HG02938 (cell line): ENCODE results near the gene STX1B.

ENCODE experiments used
- ATAC-seq: cut with Tn5 transposase; IDR thresholded peaks from one replicate; pipeline ENCODE4 v1.9.1; 2021; ENCODE audit warnings: mild to moderate bottlenecking, moderate library complexity; ENCODE audit not compliant: unreplicated experiment

Gene STX1B

DNA sequence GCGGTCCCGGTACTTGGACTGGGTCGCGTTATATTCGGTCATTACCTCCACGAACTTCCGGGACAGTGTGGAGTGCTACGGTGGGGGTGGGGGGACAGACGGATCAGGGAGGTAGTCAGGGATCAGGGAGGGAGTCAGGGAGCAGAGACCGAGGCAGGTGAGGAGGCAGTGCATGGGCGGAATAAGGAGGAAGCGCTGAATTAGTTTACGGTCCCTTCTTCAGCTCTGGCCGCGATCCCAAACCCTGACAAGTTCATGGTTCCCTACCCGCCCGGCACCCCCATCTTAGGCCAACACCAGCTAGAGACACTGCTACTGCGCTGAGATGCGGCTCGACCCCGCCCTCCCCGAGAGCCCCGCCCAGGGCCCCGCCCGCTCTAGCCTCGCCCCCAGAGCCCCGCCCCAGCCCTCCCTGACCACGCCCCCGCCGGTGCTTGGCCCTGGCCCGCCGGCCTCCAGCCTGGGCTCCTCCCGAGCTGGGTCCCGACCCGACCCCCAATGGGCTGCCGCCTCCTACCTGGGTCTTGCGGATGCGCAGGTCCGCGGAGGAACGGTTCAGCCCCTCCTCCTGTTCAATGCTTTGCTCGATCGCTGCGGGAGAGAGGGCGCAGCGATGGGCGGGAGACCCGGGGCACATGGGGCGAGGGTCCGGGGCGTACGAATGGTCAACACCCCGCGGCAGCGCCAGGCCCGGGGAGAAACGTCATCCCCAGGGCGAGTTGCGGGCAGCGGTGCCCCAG is 13.3 kb downstream of the STX1B start:
- ATAC-seq: peak; percentile 54

DNA sequence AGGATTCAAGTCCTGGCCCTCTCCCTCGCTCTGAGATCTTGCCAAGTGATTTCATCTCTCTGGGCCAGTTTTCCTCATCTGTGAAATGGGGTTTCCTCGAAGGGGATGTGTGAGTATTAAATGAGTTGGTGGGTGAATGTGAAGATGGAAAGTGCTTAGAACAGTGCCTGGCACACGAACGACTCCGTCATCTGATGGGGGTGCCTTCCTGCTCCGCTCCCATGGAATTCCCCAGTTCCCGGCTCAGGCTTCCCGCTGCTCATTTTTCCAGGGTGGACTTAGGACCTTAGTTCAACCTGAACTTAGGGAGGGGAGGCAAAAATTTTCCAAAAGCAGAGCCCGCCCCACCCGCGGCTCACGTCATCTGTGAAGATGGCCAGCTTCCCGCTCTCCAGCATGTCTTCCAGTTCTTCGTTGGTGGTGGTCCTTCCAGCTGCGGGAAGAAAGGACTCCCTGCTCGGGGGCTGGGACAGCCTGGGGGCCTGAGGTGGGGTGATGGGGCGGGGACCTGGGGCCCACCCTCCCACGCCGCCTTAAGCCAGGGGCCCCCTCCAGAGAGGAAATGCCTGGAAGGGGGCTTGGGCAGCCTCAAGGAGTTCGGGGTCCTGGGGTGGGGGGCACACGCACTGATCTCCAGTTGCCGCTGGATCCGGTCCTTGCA is 14.0 kb downstream of the STX1B start:
- ATAC-seq: no peak

DNA sequence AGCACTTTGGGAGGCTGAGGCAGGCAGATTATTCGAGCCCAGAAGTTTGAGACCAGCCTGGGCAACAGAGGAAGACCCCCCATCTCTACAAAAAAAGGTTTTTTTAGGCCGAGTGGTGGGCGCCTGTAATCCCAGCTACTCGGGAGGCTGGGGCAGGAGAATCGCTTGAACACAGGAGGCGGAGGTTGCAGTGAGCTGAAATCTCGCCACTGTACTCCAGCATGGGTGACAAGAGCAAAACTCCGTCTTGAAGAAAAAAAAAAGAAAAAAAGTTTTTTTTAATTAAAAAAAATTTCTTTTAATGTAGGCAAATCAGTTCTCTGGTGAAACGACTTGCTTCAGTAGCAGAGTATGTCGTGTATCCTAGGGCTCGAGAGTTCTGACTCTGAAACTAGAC is 14.5 kb downstream of the STX1B start:
- no peak for ATAC-seq

DNA sequence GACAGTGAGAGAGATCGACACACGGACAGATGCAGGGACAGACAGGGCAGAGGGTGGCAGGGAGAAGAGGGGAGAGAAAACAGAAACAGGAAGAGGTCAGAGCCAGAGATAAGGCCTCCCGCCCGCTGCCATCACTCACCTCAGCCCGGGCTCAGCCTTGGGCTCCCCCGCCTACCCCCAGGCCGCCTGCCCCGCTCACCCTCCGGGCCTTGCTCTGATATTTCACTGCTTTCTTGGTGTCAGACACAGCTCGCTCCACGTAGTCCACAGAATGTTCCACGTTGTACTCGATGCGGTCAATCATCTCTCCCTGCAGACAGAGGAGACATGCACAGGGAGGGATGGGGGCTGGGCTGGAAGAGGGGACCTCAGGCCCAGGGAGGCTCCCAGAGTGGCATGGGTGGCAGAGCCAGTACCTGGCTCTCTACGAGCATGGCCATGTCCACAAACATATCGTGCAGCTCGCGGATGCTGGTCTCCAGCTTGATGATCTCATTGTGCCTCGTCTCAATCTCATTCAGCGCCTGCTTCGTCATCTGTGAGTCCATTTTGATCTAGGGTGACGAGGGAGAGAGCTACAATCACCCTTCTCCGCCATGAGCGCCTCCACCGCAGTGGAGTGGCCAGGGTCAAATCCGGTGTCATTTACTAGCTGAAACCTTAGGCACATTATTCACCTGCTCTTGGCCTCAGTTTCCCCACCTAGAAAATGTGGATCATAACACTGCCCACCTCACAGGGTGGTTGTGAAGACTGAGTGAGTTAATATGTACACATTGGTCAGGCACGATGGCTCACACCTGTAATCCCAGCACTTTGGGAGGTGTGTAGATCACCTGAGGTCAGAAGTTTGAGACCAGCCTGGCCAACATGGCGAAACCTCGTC is 17.3 kb downstream of the STX1B start:
- ATAC-seq: no peak

DNA sequence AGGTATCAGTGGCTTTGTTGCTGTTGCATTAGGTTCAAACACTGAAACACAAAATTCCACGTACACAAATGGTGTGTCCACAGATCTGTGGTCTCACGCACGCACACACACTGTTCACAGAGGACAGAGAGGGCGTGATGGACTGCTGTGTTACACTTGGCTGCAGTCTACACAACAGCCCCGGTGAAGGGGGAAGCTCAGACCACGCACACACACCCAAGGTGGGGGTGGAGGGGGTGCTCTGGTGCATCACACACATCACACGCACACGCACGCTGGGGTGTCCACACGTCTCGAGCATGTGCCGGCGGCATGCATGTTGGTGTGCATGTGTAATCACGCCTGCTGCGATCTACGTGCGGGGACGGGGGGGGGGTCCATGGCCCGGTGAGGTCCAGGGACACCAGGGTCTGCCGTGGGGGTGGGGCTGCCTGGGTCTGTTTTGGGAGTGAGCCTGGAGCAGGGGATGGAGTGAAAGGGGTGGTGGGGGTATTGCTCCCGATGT is 18.1 kb downstream of the STX1B start:
- no peak for ATAC-seq

DNA sequence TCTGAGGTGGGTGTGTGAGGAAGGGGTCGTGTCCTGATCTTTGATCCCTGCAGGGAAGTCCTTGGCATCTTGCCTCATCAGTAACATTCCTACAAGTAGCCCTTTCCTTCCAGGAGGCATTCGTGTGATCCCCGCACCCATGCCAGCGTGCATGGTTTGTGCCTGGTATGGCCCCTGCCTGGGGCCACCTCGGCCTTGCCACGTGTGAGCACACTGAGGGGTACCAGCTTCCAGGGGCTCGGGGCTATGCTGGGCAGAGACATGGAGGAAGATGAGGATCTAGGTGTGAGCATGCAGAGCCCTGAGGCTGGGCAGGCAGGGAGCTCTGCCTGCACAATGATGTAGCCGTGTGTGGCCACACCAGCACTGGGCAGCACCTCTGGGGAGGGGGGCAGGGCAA is 19.4 kb downstream of the STX1B start:
- ATAC-seq: no peak

DNA sequence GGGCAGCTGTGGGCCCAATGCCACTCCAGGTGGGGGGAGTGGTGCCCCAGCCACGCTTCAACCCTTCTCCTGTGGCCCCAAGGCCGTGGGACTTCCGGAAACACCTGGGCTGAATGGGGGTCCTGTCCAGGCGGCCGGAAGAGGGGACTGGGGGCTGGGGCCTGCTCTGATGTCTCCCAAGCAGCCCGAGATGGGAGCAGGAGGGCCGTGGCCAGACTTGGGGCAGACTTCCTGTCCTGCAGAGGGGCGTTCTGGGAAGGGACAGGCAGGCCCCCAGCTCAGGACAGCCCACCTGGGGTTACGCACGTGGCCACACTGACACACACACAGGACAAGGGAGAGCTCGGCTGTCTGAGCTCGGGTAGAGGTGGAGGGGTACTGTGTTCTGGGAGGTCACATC is 20.3 kb downstream of the STX1B start:
- ATAC-seq: no peak

DNA sequence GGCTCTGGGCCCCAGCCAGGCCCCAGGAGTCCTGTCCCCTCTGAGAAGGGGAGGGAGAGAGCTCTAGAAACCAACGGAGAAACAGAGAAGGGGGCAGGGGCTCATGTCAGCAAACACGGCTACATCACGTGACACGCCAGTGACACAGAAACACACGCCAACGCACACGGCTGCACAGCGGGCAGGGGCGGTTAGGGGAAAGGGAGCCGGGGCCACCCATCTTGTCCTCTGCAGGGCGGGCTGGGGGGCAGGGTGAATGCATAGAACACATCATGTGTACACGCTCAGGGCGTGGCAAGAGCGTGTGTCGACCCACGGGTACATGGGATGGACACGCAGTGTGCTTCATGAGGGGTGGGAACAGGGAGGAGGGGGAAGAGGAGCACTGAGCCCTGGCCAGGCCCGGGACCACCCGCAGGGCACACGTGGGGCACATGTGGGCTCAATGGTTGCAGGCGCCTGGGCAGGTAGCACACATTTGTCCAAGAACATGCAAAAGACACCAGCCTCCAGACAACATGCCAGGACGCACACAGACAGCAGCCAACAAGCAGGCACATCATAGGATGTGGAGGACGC is 20.9 kb downstream of the STX1B start:
- ATAC-seq: no peak

DNA sequence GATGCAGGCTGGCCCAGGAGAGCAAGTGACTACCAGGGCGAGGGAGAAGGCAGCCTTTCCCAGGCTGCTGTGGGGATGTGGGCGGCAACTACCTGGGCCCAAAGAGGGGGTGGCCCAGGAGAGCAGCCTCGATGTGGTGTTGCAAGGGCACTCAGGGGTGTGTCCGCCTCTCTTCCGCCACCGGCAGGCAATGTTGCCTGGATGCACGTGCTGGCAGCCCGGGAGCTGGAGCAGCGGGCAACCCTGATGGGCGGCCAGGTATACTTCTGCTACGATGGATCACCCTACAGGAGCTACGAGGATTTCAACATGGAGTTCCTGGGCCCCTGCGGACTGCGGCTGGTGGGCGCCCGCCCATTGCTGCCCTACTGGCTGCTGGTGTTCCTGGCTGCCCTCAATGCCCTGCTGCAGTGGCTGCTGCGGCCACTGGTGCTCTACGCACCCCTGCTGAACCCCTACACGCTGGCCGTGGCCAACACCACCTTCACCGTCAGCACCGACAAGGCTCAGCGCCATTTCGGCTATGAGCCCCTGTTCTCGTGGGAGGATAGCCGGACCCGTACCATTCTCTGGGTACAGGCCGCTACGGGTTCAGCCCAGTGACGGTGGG is 22.8 kb downstream of the STX1B start:
- ATAC-seq: no peak

DNA sequence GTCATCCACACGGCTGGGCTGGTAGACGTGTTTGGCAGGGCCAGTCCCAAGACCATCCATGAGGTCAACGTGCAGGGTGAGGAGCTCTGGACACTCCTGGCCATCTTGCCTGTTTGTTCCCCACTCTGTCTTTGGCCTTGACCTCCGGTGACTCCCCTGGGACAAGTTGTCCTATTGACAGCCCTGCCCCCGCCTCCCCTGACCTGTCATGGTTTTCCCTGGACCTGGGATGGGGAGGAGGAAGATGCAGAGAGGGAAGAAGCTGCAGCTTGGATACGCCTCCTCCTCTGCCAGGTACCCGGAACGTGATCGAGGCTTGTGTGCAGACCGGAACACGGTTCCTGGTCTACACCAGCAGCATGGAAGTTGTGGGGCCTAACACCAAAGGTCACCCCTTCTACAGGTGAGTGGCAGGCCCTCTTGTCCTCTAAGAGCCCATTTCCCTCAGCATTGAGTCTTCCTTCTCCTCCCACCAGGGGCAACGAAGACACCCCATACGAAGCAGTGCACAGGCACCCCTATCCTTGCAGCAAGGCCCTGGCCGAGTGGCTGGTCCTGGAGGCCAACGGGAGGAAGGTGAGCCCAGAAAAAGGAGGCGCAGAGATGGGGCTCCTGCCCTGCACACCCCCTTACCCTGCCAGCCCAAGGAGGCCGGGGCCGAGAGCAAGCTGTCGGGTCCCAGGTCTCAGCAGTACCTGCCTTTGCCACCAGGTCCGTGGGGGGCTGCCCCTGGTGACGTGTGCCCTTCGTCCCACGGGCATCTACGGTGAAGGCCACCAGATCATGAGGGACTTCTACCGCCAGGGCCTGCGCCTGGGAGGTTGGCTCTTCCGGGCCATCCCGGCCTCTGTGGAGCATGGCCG is 24.1 kb downstream of the STX1B start:
- no peak for ATAC-seq

DNA sequence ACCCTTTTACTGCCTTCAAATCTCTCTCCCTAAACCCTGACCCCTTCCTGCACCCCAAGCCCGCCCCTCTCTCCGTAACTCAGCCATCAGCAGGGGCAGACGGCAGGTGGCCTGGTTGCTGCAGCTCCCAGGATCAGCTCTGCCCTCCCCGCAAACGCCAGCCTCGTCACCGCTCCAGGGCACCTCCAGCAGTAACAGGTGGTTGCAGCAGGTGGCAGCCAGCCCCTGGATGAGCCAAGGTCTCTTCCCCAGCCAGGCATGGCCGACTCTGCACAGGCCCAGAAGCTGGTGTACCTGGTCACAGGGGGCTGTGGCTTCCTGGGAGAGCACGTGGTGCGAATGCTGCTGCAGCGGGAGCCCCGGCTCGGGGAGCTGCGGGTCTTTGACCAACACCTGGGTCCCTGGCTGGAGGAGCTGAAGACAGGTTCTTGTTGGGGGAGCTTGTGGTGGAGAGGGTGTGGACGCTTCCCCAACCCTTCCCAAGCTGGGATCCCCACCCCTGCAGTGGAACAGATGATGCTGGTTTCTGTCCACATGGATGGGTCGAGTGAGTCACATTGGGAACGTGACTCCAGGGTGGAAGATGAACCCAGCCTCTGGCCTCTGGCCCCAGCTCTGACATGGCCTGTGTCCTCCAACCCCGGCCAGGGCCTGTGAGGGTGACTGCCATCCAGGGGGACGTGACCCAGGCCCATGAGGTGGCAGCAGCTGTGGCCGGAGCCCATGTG is 24.9 kb downstream of the STX1B start:
- no peak for ATAC-seq

DNA sequence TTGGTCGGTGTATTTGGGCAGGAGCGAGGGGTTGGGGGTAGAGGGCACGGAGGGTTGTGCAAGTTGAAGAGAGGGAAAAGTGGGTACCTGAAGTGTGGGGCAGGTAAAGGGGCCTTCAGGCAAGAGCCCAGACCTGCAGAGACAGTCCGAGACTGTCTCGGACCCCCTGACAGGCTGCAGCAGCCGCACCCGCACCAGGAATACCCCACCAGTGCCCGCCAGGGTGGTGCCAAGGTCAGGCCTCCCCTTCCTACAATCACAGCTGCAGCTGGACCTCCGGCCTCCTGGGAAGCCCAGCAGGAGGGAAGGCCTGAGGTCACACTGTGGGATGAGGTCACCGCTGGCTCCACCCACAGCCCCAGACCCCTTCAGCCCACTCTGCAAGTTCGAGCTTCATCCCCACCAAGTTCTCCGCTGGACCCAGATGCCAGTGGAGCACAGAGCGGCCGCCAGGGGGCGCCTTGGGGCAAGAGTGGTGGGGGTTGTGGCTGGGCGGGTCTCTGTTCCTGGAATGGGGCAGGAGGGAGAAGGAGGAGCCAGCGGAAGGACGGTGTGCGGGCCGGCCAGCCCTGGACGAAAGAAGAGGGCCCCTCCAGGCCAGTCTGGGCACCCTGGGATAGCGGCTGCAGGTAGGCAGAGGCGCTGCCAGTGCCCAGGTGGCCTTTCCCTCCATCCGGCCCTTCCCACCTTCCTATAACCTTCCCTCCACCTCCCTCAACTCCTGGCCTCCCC is 25.6 kb downstream of the STX1B start, which contains the start of gene HSD3B7:
Gene HSD3B7, plus strand, starts transcription at position 539 of the 732 bp plus-strand sequence. CDS start 452 bp downstream, outside the sequence.
- ATAC-seq: no peak

DNA sequence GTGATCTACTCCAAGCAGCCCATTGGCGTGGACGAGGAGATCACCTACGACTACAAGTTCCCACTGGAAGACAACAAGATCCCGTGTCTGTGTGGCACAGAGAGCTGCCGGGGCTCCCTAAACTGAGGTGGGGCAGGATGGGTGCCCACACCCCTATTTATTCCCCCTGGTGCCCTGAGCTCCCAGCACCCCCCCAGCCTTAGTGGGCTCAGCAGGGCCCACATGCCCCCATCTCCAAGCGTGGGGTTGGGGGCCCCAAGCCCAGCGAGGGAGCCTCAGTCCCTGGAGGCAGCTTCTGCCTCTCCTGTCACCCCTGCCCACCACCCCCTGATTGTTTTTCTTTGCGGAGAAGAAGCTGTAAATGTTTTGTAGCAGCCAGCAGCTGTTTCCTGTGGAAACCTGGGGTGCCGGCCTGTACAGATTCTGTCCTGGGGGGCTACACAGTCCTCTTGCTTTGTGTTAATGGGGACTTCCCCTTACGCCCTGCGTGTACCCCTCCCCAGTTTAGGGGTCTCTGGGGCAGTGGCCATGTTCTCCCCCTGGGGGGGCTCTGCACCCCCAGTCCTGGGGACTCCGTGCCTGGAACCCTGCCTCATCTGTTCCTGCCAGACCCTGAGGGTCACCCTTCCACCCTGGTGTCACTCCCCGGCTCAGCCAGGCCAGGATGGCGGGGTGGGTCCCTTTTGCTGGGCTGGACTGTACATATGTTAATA is 26.4 kb downstream of the STX1B start:
- no peak for ATAC-seq

DNA sequence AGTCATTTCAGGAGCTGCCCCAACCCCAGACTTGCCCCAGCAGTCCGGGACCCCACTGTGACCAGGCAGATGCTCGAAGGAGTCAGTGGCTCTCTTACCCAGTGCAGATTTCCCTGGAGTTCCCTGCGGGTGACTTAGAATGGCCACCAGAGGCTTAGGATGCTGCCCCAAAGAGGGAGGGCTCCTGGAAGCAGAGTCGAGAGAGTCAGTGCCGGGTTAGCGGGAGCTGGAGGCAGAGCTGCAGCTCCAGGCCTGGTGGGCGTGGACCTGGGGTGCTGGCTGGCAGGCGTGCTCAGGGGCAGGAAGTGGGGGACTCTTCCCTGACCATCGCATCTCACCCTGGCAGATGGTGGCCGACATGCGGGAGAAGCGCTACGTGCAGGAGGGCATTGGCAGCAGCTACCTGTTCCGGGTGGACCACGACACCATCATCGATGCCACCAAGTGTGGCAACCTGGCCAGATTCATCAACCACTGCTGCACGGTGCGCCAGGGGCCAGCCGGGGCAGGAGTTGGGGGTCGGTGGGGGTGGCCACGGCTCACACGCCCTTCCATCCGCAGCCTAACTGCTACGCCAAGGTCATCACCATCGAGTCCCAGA is 27.0 kb downstream of the STX1B start:
- ATAC-seq: no peak

DNA sequence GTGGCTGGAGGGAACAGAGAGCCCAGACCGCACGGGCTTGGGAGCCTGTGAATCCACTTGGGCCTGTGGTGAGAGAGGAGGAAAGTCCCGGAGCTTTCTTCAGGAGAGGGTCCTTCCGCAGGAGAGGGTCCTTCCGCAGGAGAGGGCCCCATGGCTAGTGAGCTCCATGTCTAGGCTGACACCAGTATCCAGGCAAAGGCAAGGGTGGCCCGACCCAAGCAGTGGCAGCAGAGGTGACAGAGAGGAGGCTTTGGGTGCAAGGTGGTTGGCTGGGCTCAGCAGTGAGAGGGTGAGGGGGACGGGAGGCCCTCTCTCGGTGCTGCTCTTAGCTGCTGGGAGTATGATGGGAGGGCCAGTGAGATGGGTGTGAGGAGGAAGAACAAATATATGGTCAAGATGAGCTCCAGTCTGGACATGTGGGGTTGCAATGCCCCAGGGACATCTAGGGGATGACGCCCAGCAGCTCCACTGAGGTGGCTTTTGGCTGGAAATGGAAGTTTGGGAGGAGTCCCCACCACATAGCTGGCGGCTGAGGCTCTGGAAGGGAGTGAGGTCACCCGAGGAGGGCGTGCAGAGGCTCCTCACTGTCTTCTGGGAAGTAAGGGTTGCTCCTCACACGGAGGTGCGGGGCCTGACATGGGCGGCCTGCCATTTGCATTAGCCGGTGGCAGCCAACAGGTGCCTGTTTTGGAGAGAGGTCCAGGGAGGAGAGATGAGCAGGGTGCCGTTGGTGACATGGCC is 27.7 kb downstream of the STX1B start:
- no peak for ATAC-seq

DNA sequence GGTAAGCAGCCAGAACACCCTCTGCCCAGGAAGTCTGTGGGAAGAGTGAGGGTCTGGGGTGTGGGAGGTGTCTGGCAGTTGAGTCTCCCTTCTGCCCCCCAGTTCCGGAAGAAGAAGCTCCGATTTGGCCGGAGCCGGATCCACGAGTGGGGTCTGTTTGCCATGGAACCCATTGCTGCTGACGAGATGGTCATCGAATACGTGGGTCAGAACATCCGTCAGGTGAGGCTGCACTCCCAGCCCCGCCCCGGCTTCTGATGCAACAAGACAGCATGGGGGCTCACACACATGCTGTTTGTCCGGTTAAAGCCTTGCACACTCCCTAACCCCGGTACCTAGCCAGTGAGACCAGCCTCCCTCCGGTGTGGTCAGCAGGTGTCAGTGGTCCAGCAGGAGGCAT is 29.5 kb downstream of the STX1B start:
- no peak for ATAC-seq

DNA sequence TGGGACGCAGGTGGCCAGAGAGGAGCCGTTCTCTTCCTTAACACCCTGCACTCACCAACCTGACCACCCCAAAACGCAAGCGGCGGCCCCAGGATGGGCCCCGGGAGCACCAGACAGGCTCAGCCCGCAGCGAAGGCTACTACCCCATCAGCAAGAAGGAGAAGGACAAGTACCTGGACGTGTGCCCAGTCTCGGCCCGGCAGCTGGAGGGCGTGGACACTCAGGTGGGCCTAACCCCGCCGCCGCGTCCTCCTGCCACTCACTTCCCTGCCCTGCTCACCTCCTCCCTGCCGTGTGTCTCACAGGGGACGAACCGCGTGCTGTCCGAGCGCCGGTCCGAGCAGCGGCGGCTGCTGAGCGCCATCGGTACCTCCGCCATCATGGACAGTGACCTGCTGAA is 30.0 kb downstream of the STX1B start:
- ATAC-seq: no peak
